Osteoblast (primary cell): ENCODE results near the gene ABHD17B. TPM values are rescaled to one million over a fixed set of nuclear protein-coding genes. Genes with fewer than 3 reads are reported as not detected.

Experiments used
- DNase-seq: peaks from one replicate; pipeline ENCODE4 v3.0.0; 2011; ENCODE audit warnings: low spot score, mixed read lengths; ENCODE audit not compliant: insufficient read length; ENCODE audit errors: missing footprints
- H2AFZ ChIP-seq: 2 replicates; pipeline ENCODE4 v1.6.0; 2011; ENCODE audit warnings: mild to moderate bottlenecking, low read length
- H3K27ac ChIP-seq: 2 replicates; pipeline ENCODE4 v1.5.1; 2011; ENCODE audit warnings: mild to moderate bottlenecking, low read depth, low read length, moderate library complexity
- H3K27me3 ChIP-seq: 2 replicates; pipeline ENCODE4 v1.6.0; 2012; ENCODE audit warnings: mild to moderate bottlenecking, control low read depth, inconsistent platforms, low read length, moderate library complexity; ENCODE audit not compliant: insufficient read depth
- H3K36me3 ChIP-seq: 2 replicates; pipeline ENCODE4 v1.5.1; 2011; ENCODE audit warnings: mild to moderate bottlenecking, low read length, control low read depth, moderate library complexity; ENCODE audit not compliant: insufficient read depth
- H3K4me1 ChIP-seq: 2 replicates; pipeline ENCODE4 v1.5.1; 2011; ENCODE audit warnings: mild to moderate bottlenecking, low read length, control low read depth, moderate library complexity; ENCODE audit not compliant: insufficient read depth
- H3K4me2 ChIP-seq: 2 replicates; pipeline ENCODE4 v1.6.0; 2011; ENCODE audit warnings: mild to moderate bottlenecking, low read length; ENCODE audit not compliant: insufficient read depth
- H3K4me3 ChIP-seq: fragments of 200-600 bp; sonication (generic); 3 replicates; pipeline ENCODE4 v1.5.1; 2012; ENCODE audit warnings: mild to moderate bottlenecking, low read length, inconsistent platforms; ENCODE audit not compliant: insufficient read depth
- H3K79me2 ChIP-seq: 2 replicates; pipeline ENCODE4 v1.6.0; 2012; ENCODE audit warnings: mild to moderate bottlenecking, low read length, control low read depth, inconsistent platforms; ENCODE audit not compliant: insufficient read depth
- H3K9me3 ChIP-seq: 2 replicates; pipeline ENCODE4 v1.5.1; 2011; ENCODE audit warnings: low read depth, low read length, control low read depth
- H4K20me1 ChIP-seq: 2 replicates; pipeline ENCODE4 v1.6.0; 2012; ENCODE audit warnings: mild to moderate bottlenecking, low read length, control low read depth; ENCODE audit not compliant: insufficient read depth
- total RNA-seq: library from RNA; depleted of rRNA; stranded (reverse); fragments of >200 nt; gene quantifications from 2 replicates; pipeline ENCODE4 v1.2.3, GENCODE V29; 2012
- TF ChIP-seq, protein P1 (sequence below): IDR thresholded peaks from 2 replicates; pipeline ENCODE4 v1.5.1; 2011; ENCODE audit warnings: mild to moderate bottlenecking, low read depth, low read length, moderate library complexity; ENCODE audit errors: extremely low read depth

Gene ABHD17B
- total RNA-seq, 1 donor, result 21.4 TPM

DNA sequence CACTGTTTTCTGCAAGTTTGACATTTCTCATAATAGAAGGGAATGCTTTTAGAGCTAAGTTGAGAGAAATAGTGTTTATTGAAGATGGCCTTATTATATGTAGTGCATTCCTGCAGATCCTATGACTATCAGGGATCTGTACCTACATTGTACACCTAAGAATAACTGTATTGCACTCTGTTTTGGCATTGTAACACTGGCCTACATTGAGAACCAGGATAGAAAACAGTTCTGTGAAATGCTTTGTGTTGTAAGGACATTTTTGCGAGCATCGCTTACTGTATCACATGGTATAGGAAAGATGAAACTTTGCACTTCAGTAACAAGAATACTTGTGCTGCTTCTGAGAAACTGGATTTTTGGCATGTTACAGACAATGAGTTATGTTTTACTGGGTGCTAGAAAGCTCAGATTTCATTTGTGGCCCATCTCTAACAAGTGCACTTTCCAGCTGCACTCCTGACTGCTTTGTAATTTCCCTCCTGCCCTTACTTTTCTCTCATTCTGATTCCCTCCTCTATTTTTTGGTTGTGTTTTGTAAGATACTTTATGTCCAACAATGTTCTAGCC is 31.1 kb upstream of the ABHD17B start:
- Histone ChIP-seq H3K36me3 (no peaks in the 10 kb centered on the region), H3K9me3 (no peaks in the 10 kb centered on the region), H3K4me3 (no peak overlapping the region), H2AFZ (no peak overlapping the region), H3K79me2 (peaks cover 32% of the 10 kb centered on the region), H3K4me2 (no peak overlapping the region), H3K4me1 (peaks cover 34% of the 10 kb centered on the region), H4K20me1 (no peaks in the 10 kb centered on the region), H3K27ac (no peak overlapping the region), H3K27me3 (no peaks in the 10 kb centered on the region)
- DNase-seq, result no peak
- TF ChIP-seq, protein P1, sequence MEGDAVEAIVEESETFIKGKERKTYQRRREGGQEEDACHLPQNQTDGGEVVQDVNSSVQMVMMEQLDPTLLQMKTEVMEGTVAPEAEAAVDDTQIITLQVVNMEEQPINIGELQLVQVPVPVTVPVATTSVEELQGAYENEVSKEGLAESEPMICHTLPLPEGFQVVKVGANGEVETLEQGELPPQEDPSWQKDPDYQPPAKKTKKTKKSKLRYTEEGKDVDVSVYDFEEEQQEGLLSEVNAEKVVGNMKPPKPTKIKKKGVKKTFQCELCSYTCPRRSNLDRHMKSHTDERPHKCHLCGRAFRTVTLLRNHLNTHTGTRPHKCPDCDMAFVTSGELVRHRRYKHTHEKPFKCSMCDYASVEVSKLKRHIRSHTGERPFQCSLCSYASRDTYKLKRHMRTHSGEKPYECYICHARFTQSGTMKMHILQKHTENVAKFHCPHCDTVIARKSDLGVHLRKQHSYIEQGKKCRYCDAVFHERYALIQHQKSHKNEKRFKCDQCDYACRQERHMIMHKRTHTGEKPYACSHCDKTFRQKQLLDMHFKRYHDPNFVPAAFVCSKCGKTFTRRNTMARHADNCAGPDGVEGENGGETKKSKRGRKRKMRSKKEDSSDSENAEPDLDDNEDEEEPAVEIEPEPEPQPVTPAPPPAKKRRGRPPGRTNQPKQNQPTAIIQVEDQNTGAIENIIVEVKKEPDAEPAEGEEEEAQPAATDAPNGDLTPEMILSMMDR, result no peak

GRCh38 chr9:71941060-71941568 is 30.1 kb upstream of the ABHD17B start:
- Histone ChIP-seq H3K4me2 (peak overlapping the region; percentile 35), H3K4me3 (no peak overlapping the region), H3K79me2 (peaks cover 38% of the 10 kb centered on the region), H3K27ac (peak overlapping the region; percentile 71), H3K36me3 (no peaks in the 10 kb centered on the region), H3K4me1 (peaks cover 40% of the 10 kb centered on the region), H3K27me3 (no peaks in the 10 kb centered on the region), H4K20me1 (no peaks in the 10 kb centered on the region), H2AFZ (no peak overlapping the region), H3K9me3 (no peaks in the 10 kb centered on the region)
- TF ChIP-seq, protein P1, result no peak
- DNase-seq, result peak; percentile 43

GRCh38 chr9:71937898-71938297 is 26.9 kb upstream of the ABHD17B start:
- no peaks in the 10 kb centered on the region for H3K9me3 ChIP-seq
- no peaks in the 10 kb centered on the region for H4K20me1 ChIP-seq
- DNase-seq, result no peak
- peaks cover 32% of the 10 kb centered on the region for H3K4me1 ChIP-seq
- peak overlapping the region; percentile 62 for H3K4me2 ChIP-seq
- H2AFZ ChIP-seq, result no peak overlapping the region
- peak overlapping the region; percentile 71 for H3K27ac ChIP-seq
- H3K4me3 ChIP-seq, result no peak overlapping the region
- no peaks in the 10 kb centered on the region for H3K36me3 ChIP-seq
- no peaks in the 10 kb centered on the region for H3K27me3 ChIP-seq
- TF ChIP-seq, protein P1, result no peak
- H3K79me2 ChIP-seq, result peaks cover 41% of the 10 kb centered on the region

GRCh38 chr9:71937070-71937625 is 26.2 kb upstream of the ABHD17B start:
- no peaks in the 10 kb centered on the region for H3K27me3 ChIP-seq
- no peak overlapping the region for H2AFZ ChIP-seq
- peak overlapping the region; percentile 71 for H3K27ac ChIP-seq
- no peak for DNase-seq
- TF ChIP-seq, protein P1, result no peak
- H3K9me3 ChIP-seq, result no peaks in the 10 kb centered on the region
- peaks cover 29% of the 10 kb centered on the region for H3K4me1 ChIP-seq
- H3K36me3 ChIP-seq, result no peaks in the 10 kb centered on the region
- no peak overlapping the region for H3K4me3 ChIP-seq
- H3K79me2 ChIP-seq, result peaks cover 45% of the 10 kb centered on the region
- H4K20me1 ChIP-seq, result no peaks in the 10 kb centered on the region
- peak overlapping the region; percentile 62 for H3K4me2 ChIP-seq
